HTERT RPE-1 (cell line): ENCODE results near the gene DAP.
"Not testable (repeated sequence)": the region's sequence is repeated elsewhere in the genome, so short reads cannot be mapped to it uniquely, and the experiment has no call there.

ENCODE experiments used
- in situ Hi-C: fragments of 300-500 bp; cut with MboI; formaldehyde crosslinking; loops from 4 replicates; pipeline ENCODE4 v1.14.3; 2020; ENCODE audit warnings: low sequenced_read_pairs

DAP gene

DNA sequence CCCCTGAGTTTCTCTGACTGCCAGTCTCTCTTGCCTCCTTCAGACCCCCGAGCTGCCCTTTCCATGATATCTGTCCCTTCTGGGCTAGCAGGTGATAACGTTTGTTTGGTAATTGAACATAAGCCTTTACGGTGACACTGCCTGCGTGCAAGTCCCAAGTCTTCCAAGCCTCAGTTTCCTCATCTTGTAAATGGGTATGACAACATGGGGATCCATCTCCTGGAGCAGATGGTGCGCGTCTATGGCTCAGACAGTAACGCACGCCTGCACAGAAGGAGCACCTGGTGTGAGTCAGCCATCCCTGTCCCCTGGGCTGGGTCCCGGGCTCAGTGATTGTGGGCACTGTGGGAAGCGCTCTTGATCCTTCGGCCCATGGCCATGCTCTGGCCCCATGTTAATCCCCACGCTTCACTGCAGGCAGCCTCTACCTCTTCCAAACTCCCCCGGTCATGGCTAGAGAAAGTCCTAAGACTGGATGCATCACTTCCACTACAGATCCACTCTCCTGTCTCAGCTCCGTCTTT is 85.8 kb downstream of the DAP start:
- in situ Hi-C loops, result no loop called here

GRCh38 chr5:10674582-10674981 is 86.5 kb downstream of the DAP start:
- in situ Hi-C loops, result no loop called here

GRCh38 chr5:10674096-10674495 is 86.9 kb downstream of the DAP start:
- in situ Hi-C loops, result no loop called here

DNA sequence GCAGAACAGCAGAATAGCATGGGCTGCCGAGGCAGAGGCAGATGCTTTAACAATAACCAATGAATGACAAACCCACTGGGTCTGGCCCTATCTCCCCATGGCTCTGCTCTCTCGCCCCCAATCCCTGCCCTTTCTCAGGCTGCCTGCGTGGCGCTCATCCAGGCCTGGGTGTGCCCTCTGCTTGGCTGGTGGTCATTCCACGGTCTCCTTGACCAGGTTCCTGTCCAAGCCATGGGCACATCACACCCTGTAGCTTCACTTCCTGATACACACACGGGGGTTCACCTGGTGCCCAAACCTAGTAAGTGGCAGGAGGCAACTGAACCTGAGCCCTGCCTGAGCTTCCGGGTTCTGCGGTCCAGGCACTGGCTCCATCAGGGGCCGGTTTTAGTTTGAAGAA is 87.6 kb downstream of the DAP start:
- in situ Hi-C loops, result no loop called here

DNA sequence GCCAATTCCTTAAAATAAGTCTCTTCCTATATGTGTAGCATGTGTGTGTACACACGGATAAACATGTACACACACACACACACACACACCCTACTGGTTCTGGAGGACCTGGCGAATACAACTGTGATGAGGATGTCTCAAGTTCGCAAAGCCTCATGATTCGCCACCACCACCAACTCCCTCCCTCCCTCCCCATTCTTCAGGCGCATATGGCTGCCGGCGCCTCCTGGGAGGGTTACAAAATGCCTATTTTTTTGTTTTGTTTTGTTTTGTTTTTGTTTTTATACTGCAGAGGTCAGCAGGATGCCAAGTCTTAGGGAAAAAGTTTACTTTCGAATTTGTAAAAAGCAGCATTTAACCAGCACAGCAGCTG is 88.0 kb downstream of the DAP start:
- in situ Hi-C loops, result no loop called here

- in situ Hi-C loops, result no loop called here
These were observed 88.7 kb downstream of the DAP start for GRCh38 chr5:10672146-10673016.

DNA sequence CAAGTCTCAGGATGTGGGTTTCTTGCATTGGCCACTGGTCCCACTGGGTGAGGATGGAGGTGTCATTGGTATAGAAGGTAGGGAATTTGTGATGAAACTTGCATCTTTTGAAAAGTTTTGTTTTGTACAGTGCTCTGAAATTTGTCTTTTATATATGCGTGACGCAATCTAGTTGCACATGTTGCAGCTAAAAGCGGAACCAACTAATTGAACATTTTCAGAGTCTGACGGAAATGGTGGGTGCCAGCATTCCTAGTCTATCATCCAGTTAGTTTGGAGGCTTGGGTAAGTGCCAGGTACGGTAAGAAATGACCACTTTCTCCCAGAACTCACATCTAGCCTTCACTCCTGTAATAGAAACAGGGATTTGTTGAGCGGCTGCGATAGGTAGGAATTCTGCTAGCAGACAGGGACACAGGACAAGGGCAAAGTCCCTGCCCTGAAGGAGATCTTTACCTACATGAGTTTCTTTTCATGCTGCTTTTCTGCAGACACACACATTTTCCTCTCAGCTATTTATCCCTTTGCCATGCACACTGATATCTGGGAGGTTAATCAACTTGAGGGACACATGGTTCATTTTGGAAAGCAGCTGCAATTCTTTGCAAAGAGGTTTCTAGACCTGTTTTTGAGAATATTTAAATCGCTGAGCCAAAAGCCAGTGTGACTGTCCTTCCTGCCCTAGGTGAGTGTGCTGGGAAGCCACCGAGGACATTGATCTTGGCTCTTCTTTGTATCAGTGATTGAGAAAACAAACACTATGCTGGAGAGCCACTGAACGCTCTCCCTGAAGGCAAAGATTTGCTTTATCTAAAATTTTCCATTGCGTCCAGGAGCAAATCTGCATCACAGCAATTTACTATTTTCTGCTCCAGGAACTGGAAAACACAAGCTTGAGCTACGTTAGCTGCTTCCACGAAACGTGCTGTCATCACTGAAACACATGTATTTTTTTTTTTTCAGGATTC is 89.7 kb downstream of the DAP start:
- in situ Hi-C loops, result no loop called here

DNA sequence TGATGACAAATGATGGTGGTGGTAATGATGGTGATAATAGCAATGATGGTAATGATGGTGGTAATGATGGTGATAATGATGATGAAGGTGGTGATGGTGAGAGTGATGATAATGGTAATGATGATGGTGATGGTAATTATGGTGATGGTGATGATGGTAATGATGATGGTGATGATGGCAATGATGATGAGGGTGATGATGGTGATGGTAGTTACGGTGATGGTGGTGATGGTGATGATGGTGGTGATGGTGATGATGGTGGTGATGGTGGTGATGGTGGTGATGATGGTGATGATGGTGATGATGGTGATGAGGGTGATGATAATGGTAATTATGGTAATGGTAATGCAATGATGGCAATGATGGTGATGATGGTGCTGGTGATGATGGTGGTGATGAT is 91.1 kb downstream of the DAP start:
- in situ Hi-C loops, result no loop called here

DNA sequence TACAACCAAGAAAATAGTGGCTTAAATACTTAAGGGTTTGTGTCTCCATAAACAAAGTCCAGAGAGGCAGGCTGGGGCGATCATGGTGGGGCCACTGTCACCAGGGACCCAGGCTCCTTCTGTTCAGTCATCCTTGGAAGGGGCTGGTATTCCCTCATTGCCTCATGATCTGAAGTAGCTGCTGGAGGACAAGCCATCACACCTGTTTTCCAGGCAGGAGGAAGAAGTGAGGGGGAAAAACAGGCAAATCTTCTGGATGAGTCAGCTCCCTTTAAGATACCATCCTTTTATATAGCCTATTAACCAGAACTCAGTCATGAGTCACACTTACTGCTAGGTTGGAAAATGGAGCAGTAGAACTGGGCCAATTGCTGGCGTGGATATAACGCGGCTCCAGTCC is 92.3 kb downstream of the DAP start:
- in situ Hi-C loops, result no loop called here

DNA sequence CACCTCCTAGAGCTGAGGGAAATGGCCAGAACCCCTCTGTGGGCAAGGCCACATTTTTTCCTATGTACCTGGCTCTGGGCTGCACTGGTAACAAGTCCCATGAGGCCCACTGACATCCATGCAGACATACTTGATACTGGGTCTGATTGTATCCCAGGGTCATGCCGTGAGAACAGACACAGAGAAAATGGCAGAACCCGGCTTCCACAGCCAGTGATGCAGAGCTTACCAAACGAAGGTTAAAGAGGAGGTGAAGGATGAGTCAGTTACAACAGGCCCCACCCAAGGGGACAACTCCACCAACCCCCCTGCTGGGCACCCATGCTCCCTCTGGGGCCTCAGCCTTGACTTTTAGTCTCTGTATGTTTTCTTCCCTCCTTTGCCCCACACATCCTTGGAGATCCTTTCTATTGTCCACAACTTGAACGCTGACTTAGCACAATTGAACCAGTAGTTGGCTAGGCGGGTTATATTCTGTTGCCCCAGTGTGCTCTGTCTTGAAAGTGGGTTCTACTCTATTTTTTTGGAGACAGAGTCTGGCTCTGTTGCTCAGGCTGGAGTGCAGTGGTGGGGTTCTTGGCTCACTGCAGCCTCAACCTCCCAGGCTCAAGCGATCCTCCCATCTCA is 93.5 kb downstream of the DAP start:
- in situ Hi-C loops, result no loop called here

DNA sequence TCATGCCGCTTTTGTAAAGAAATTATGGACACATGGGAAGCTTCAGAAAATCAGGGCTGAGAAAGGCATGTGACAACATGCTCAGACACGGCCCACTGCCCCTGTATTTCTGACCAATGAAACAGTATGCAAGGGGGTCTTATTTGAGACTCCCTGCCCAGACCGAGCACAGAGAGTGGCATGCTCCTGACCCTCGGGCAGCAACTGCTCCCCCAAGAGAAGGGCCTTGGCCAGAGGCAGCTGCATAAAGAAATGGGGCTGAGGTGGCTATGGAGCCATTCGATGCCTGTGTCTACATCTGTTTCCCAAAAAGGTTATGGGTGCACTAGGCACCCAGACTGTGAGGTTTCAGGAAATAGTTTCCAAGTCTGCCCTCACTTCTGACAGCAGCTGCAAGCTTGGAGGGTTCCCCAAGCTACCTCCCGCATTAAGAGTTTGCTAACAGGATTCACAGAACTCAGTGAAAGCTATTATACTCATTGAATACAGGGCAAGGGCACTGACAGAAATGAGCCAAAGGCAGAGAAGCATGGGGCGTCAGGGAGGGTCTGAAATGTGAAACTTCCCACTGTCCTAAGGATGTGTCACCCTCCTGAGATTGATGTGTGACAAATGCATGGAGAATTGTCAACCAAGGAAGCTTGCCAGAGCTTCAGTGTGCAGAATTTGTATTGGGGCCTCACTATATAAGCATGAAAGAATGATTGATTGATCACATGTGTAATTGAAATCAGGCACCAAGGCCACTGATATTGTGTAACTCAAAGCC is 94.3 kb downstream of the DAP start:
- in situ Hi-C loops, result no loop called here

DNA sequence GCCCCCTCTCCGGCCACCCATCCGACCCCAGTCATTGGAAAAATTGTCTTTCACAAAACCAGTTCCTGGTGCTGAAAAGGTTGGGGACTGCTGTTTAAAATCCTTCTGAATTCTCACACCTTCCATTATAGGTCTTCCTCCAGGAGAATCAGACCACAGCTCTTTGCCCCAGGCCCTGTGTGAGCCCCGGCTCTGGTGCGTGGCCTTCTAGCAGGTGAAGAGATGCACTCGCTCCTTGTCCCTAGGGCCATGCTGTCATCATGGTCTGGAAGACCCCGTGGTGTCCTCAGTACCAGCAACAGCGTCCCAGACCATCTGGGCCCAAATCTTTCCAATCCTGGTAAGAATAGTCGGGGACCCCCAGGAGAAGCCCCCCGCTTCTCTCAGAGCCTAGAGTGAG is 95.2 kb downstream of the DAP start:
- in situ Hi-C loops, result no loop called here

GRCh38 chr5:10664180-10664769 is 96.8 kb downstream of the DAP start:
- in situ Hi-C loops, result not testable (repeated sequence)

DNA sequence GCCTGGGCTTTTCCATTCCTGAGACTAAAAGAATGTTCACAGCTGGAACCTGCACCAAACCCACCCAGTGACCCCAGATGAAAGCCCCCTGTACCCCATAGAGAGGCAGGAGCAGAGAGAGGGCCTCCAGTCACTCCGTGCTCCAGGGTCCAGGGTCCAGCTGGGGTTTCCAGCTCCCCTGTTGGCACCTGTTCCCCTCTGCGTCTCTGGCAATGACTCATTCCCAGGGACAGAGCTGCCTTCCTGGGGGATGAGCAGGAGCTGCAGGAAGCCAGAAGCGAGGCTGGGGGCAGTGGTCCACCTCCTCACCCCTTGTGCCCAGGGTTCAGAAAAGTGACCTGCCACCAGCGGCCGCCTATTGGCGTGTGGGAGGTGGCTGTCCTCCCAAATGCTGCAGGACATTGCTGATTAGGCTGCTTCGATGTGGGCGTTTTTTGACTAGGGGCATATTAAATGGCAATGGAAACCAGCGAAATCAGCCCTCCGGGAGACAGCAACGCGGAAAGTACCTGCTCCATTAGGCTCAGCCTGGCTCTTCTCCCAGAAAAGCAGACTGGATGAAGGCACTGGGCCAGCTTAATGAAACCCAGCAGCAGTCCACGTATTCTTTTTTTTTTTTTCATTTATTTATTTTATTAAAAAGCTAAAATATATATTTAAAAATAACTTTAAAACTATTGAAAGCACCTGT is 97.4 kb downstream of the DAP start:
- in situ Hi-C loops, result no loop called here

GRCh38 chr5:10662661-10663488 is 98.2 kb downstream of the DAP start:
- in situ Hi-C loops, result no loop called here

GRCh38 chr5:10662083-10662482 is 99.0 kb downstream of the DAP start:
- in situ Hi-C loops, result no loop called here

GRCh38 chr5:10661401-10661800 is 99.6 kb downstream of the DAP start:
- in situ Hi-C loops, result no loop called here

- in situ Hi-C loops, result no loop called here
These were observed 100.2 kb downstream of the DAP start for GRCh38 chr5:10660720-10661387.
